DOHH2 (cell line): ENCODE results near the gene SESN2.

Experiments used
- EZH2phosphoT487 ChIP-seq: fragments of 200-600 bp; sonication (generic); IDR thresholded peaks from 2 replicates; pipeline ENCODE4 v1.6.1; 2017; ENCODE audit warnings: borderline replicate concordance, mild to moderate bottlenecking, antibody characterized with exemption, low read length, moderate library complexity, mixed read lengths
- TF ChIP-seq, protein P1 (sequence below): fragments of 200-600 bp; sonication (generic); IDR thresholded peaks from one replicate; pipeline ENCODE4 v1.5.1; 2014; ENCODE audit warnings: antibody characterized with exemption, mild to moderate bottlenecking, low read depth, low read length; ENCODE audit not compliant: poor library complexity, severe bottlenecking

DNA sequence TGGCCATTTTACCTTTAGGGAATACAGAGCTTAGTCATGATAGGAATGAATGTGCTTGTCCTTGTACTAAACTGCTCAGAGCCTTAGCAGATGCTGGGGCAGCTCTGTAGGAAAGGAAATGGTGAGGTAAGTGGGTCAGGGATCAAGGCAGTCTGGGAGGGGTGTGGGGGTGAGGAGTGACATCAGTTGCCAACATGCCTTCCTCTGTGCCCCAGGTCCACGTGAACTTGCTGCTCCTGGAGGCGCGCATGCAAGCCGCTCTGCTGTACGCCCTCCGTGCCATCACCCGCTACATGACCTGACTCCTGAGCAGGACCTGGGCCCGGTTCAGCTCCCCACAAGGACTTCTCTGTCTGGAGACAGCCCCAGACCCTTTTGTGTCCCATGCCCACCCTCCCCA lies 21.2 kb downstream of the SESN2 start:
- TF ChIP-seq, protein P1, sequence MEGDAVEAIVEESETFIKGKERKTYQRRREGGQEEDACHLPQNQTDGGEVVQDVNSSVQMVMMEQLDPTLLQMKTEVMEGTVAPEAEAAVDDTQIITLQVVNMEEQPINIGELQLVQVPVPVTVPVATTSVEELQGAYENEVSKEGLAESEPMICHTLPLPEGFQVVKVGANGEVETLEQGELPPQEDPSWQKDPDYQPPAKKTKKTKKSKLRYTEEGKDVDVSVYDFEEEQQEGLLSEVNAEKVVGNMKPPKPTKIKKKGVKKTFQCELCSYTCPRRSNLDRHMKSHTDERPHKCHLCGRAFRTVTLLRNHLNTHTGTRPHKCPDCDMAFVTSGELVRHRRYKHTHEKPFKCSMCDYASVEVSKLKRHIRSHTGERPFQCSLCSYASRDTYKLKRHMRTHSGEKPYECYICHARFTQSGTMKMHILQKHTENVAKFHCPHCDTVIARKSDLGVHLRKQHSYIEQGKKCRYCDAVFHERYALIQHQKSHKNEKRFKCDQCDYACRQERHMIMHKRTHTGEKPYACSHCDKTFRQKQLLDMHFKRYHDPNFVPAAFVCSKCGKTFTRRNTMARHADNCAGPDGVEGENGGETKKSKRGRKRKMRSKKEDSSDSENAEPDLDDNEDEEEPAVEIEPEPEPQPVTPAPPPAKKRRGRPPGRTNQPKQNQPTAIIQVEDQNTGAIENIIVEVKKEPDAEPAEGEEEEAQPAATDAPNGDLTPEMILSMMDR, result no peak
- TF ChIP-seq EZH2phosphoT487, result no peak
